Rectal smooth muscle tissue (tissue), 1 donor: ENCODE measurements around the gene SDS.

Experiments used
- H3K27ac ChIP-seq: one replicate; pipeline ENCODE4 v1.7.0; 2013; ENCODE audit warnings: low read depth, low read length, inconsistent platforms
- H3K27me3 ChIP-seq: one replicate; pipeline ENCODE4 v1.7.0; 2013; ENCODE audit warnings: low read length; ENCODE audit not compliant: control insufficient read depth, insufficient read depth
- H3K36me3 ChIP-seq: one replicate; pipeline ENCODE4 v1.7.0; 2013; ENCODE audit warnings: low read length; ENCODE audit not compliant: control insufficient read depth, insufficient read depth
- H3K4me1 ChIP-seq: one replicate; pipeline ENCODE4 v1.7.0; 2013; ENCODE audit warnings: low read length; ENCODE audit not compliant: control insufficient read depth, insufficient read depth
- H3K4me3 ChIP-seq: one replicate; pipeline ENCODE4 v1.7.0; 2013; ENCODE audit warnings: low read length
- H3K9ac ChIP-seq: one replicate; pipeline ENCODE4 v1.7.0; 2013; ENCODE audit warnings: low read length

The SDS gene

GRCh38 chr12:113403435-113404415 is at the start of gene SDS:
Gene SDS, minus strand, starts transcription at chr12:113403887. Its CDS starts 4,179 bp downstream, at chr12:113399708.
- Histone ChIP-seq H3K4me3 (no peak within 1 kb of the TSS), H3K36me3 (no peaks in the 10 kb centered on the region), H3K4me1 (no peaks in the 10 kb centered on the region), H3K27ac (no peak within 1 kb of the TSS), H3K9ac (no peak within 1 kb of the TSS), H3K27me3 (peaks cover 6% of the 10 kb centered on the region)

GRCh38 chr12:113453330-113453729 is 49.6 kb upstream of the SDS start:
- H3K27me3 ChIP-seq, result peaks cover 3% of the 10 kb centered on the region
- no peaks in the 10 kb centered on the region for H3K4me1 ChIP-seq
- no peak overlapping the region for H3K27ac ChIP-seq
- no peak overlapping the region for H3K4me3 ChIP-seq
- no peak overlapping the region for H3K9ac ChIP-seq
- no peaks in the 10 kb centered on the region for H3K36me3 ChIP-seq

GRCh38 chr12:113452458-113452857 is 48.8 kb upstream of the SDS start:
- Histone ChIP-seq H3K27ac (no peak overlapping the region), H3K36me3 (no peaks in the 10 kb centered on the region), H3K9ac (no peak overlapping the region), H3K4me3 (no peak overlapping the region), H3K27me3 (peaks cover 8% of the 10 kb centered on the region), H3K4me1 (no peaks in the 10 kb centered on the region)

- no peaks in the 10 kb centered on the region for H3K4me1 ChIP-seq
- H3K4me3 ChIP-seq, result no peak overlapping the region
- no peak overlapping the region for H3K27ac ChIP-seq
- peaks cover 8% of the 10 kb centered on the region for H3K27me3 ChIP-seq
- no peak overlapping the region for H3K9ac ChIP-seq
- no peaks in the 10 kb centered on the region for H3K36me3 ChIP-seq
Measured at GRCh38 chr12:113449839-113450238, 46.2 kb upstream of the SDS start.

- no peak overlapping the region for H3K27ac ChIP-seq
- no peak overlapping the region for H3K4me3 ChIP-seq
- peaks cover 8% of the 10 kb centered on the region for H3K27me3 ChIP-seq
- H3K4me1 ChIP-seq, result no peaks in the 10 kb centered on the region
- H3K9ac ChIP-seq, result no peak overlapping the region
- no peaks in the 10 kb centered on the region for H3K36me3 ChIP-seq
Measured at GRCh38 chr12:113449299-113449698, 45.6 kb upstream of the SDS start.

- H3K4me3 ChIP-seq, result no peak overlapping the region
- H3K36me3 ChIP-seq, result no peaks in the 10 kb centered on the region
- H3K9ac ChIP-seq, result no peak overlapping the region
- H3K4me1 ChIP-seq, result no peaks in the 10 kb centered on the region
- peaks cover 8% of the 10 kb centered on the region for H3K27me3 ChIP-seq
- no peak overlapping the region for H3K27ac ChIP-seq
Measured at GRCh38 chr12:113448873-113449272, 45.2 kb upstream of the SDS start.

- H3K4me1 ChIP-seq, result no peaks in the 10 kb centered on the region
- H3K36me3 ChIP-seq, result no peaks in the 10 kb centered on the region
- no peak overlapping the region for H3K4me3 ChIP-seq
- no peak overlapping the region for H3K9ac ChIP-seq
- H3K27me3 ChIP-seq, result peaks cover 8% of the 10 kb centered on the region
- H3K27ac ChIP-seq, result no peak overlapping the region
Measured at GRCh38 chr12:113445544-113446171, 42.0 kb upstream of the SDS start.

GRCh38 chr12:113443030-113443539 is 39.4 kb upstream of the SDS start:
- Histone ChIP-seq H3K4me3 (no peak overlapping the region), H3K4me1 (no peaks in the 10 kb centered on the region), H3K27me3 (peaks cover 5% of the 10 kb centered on the region), H3K36me3 (no peaks in the 10 kb centered on the region), H3K27ac (no peak overlapping the region), H3K9ac (no peak overlapping the region)

GRCh38 chr12:113440947-113441782 is 37.5 kb upstream of the SDS start:
- Histone ChIP-seq H3K9ac (no peak overlapping the region), H3K27ac (no peak overlapping the region), H3K4me1 (no peaks in the 10 kb centered on the region), H3K4me3 (no peak overlapping the region), H3K27me3 (no peaks in the 10 kb centered on the region), H3K36me3 (no peaks in the 10 kb centered on the region)

GRCh38 chr12:113440336-113440735 is 36.6 kb upstream of the SDS start:
- no peak overlapping the region for H3K4me3 ChIP-seq
- no peaks in the 10 kb centered on the region for H3K4me1 ChIP-seq
- no peak overlapping the region for H3K27ac ChIP-seq
- H3K9ac ChIP-seq, result no peak overlapping the region
- H3K27me3 ChIP-seq, result no peaks in the 10 kb centered on the region
- no peaks in the 10 kb centered on the region for H3K36me3 ChIP-seq

GRCh38 chr12:113439606-113440030 is 35.9 kb upstream of the SDS start:
- H3K4me3 ChIP-seq, result no peak overlapping the region
- H3K36me3 ChIP-seq, result no peaks in the 10 kb centered on the region
- H3K27me3 ChIP-seq, result no peaks in the 10 kb centered on the region
- H3K27ac ChIP-seq, result no peak overlapping the region
- H3K4me1 ChIP-seq, result no peaks in the 10 kb centered on the region
- no peak overlapping the region for H3K9ac ChIP-seq

GRCh38 chr12:113439301-113439597 is 35.6 kb upstream of the SDS start:
- no peaks in the 10 kb centered on the region for H3K36me3 ChIP-seq
- H3K9ac ChIP-seq, result no peak overlapping the region
- H3K4me1 ChIP-seq, result no peaks in the 10 kb centered on the region
- no peaks in the 10 kb centered on the region for H3K27me3 ChIP-seq
- H3K27ac ChIP-seq, result no peak overlapping the region
- H3K4me3 ChIP-seq, result no peak overlapping the region
